HEK293T (cell line): Measurements from ENCODE around the gene MEF2A.

Experiments
- CTCF ChIA-PET: fragments of 350-600 bp; formaldehyde crosslinking; extraction: SDS; loops from one replicate; lab custom pipeline; 2021; ENCODE audit warnings: antibody characterized with exemption, inconsistent platforms; lab: Yijun Ruan, JAX
- POLR2A ChIA-PET: fragments of 350-600 bp; formaldehyde crosslinking; extraction: SDS; loops from one replicate; lab custom pipeline; 2020; ENCODE audit warnings: antibody characterized with exemption, inconsistent platforms; lab: Yijun Ruan, JAX
- DNase-seq: peaks from one replicate; pipeline ENCODE4 v3.0.0; 2012; ENCODE audit warnings: mixed read lengths; ENCODE audit errors: extremely low spot score
- ARNT ChIP-seq: fragments of 450-650 bp; IDR thresholded peaks from 2 replicates; pipeline ENCODE4 v1.6.1; 2017; ENCODE audit warnings: mild to moderate bottlenecking
- BHLHE40 ChIP-seq: fragments of 450-650 bp; IDR thresholded peaks from 2 replicates; pipeline ENCODE4 v1.6.1; 2016; ENCODE audit warnings: mild to moderate bottlenecking, moderate library complexity, borderline replicate concordance
- CTBP1 ChIP-seq: fragments of 450-650 bp; IDR thresholded peaks from 2 replicates; pipeline ENCODE4 v1.6.1; 2016; ENCODE audit warnings: borderline replicate concordance
- ELF4 ChIP-seq: fragments of 450-650 bp; IDR thresholded peaks from 2 replicates; pipeline ENCODE4 v1.6.1; 2017; ENCODE audit warnings: antibody characterized with exemption
- FOXA1 ChIP-seq: fragments of 450-650 bp; IDR thresholded peaks from 2 replicates; pipeline ENCODE4 v1.6.1; 2016; ENCODE audit warnings: mild to moderate bottlenecking
- FOXK2 ChIP-seq: fragments of 450-650 bp; IDR thresholded peaks from 2 replicates; pipeline ENCODE4 v1.6.1; 2016; ENCODE audit warnings: mild to moderate bottlenecking
- FOXM1 ChIP-seq: fragments of 450-650 bp; IDR thresholded peaks from 2 replicates; pipeline ENCODE4 v1.6.1; 2017; ENCODE audit warnings: mild to moderate bottlenecking, borderline replicate concordance
- HDGF ChIP-seq: fragments of 450-650 bp; IDR thresholded peaks from 2 replicates; pipeline ENCODE4 v1.6.1; 2017; ENCODE audit warnings: antibody characterized with exemption, borderline replicate concordance
- L3MBTL2 ChIP-seq: fragments of 450-650 bp; conservative IDR thresholded peaks from 2 replicates; pipeline ENCODE4 v1.6.1; 2016; ENCODE audit warnings: mild to moderate bottlenecking
- LEF1 ChIP-seq: fragments of 450-650 bp; IDR thresholded peaks from 2 replicates; pipeline ENCODE4 v1.6.1; 2017; ENCODE audit warnings: mild to moderate bottlenecking, borderline replicate concordance
- NFRKB ChIP-seq: fragments of 450-650 bp; IDR thresholded peaks from 2 replicates; pipeline ENCODE4 v1.6.1; 2016; ENCODE audit warnings: mild to moderate bottlenecking, moderate library complexity
- SP1 ChIP-seq: fragments of 450-650 bp; IDR thresholded peaks from 2 replicates; pipeline ENCODE4 v1.6.1; 2017
- SUZ12 ChIP-seq: fragments of 450-650 bp; IDR thresholded peaks from 2 replicates; pipeline ENCODE4 v1.6.1; 2016; ENCODE audit warnings: mild to moderate bottlenecking
- TARDBP ChIP-seq: fragments of 450-650 bp; IDR thresholded peaks from 2 replicates; pipeline ENCODE4 v1.6.1; 2016
- ZNF384 ChIP-seq: fragments of 450-650 bp; IDR thresholded peaks from 2 replicates; pipeline ENCODE4 v1.6.1; 2016
- TF ChIP-seq, protein P1 (sequence below): fragments of 450-650 bp; IDR thresholded peaks from 2 replicates; pipeline ENCODE4 v1.6.1; 2016

MEF2A gene

DNA sequence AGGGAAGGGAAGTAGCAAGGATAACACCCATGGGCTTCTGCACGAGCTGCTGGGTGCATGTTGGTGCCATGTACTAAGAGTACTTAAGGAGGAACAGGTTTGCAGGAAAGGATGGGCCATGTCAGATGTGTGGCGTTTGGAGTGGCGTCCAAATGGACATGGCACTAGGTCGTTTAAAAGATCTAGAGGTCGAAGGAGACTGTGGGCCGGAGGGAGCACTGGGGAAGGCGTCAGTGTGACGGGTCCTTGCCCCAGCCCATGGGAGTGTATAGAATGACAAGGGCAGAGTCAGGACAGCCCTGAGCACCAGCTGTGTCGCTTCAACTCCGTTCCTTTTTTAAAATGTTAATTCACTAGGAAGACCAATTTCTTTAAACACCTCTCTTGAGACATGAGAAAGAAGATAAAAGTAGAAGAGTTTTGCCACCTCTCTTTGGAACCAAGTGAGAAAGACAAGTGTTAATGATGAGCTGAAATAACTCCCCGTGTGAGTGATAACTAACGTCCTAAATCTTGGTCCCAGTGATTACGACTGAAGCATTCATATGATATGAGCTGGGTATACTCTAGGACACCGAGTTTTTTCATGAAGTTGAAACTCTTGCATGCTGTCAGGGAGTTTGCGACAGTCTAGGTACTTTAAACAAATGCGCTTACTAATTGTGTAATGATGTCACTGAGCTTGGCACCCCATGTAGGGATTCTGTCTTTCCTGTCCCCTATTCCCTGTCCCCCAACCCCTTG, 143.6 kb downstream of the MEF2A start:
- no peak for DNase-seq
- TF ChIP-seq ZNF384 (no peak), HDGF (no peak), SUZ12 (no peak), ARNT (no peak), FOXA1 (no peak), BHLHE40 (no peak), NFRKB (no peak), ELF4 (no peak), L3MBTL2 (no peak), TARDBP (no peak), FOXK2 (no peak), FOXM1 (no peak), SP1 (no peak), CTBP1 (no peak), LEF1 (no peak)
- ChIA-PET CTCF (no interaction called here), POLR2A (interaction anchor here (0.7 to 2.9 kb wide), 2 partner anchors 23 to 24 kb away, joined by 4 to 8 read pairs; partner anchors contain the start of gene LYSMD4)

DNA sequence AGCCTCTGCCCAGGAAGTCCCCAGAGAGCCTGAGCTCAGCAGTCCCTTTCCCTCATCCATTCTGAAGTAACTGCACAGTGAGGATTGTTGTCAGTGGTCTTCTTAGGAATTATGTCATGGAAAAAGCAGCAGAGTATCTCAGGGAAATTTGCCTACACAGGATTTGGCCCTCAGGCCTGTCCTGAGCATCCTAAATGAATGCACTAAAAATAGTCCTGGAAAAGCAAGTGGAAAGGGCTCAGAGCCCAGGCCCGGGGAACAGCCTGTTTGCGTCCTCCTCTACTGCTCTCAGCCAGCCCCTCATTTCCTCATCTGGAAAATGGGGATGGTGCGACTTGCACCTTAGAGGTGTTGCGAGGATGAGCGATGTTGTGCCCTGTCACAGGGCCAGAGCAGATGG, 145.8 kb downstream of the MEF2A start:
- no peak for DNase-seq
- TF ChIP-seq LEF1 (no peak), SUZ12 (no peak), ELF4 (no peak), TARDBP (no peak), BHLHE40 (no peak), FOXM1 (no peak), L3MBTL2 (no peak)
- CTCF ChIA-PET = no interaction called here
- POLR2A ChIA-PET = no interaction called here

DNA sequence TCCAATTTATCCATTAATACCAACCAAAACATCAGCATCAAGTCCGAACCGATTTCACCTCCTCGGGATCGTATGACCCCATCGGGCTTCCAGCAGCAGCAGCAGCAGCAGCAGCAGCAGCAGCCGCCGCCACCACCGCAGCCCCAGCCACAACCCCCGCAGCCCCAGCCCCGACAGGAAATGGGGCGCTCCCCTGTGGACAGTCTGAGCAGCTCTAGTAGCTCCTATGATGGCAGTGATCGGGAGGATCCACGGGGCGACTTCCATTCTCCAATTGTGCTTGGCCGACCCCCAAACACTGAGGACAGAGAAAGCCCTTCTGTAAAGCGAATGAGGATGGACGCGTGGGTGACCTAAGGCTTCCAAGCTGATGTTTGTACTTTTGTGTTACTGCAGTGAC, 146.6 kb downstream of the MEF2A start:
- no peak for DNase-seq
- POLR2A ChIA-PET = no interaction called here
- TF ChIP-seq LEF1 (no peak), BHLHE40 (no peak), FOXK2 (no peak), TARDBP (no peak), SUZ12 (no peak), NFRKB (no peak), FOXA1 (no peak), CTBP1 (no peak), ARNT (no peak)
- TF ChIP-seq, protein P1, sequence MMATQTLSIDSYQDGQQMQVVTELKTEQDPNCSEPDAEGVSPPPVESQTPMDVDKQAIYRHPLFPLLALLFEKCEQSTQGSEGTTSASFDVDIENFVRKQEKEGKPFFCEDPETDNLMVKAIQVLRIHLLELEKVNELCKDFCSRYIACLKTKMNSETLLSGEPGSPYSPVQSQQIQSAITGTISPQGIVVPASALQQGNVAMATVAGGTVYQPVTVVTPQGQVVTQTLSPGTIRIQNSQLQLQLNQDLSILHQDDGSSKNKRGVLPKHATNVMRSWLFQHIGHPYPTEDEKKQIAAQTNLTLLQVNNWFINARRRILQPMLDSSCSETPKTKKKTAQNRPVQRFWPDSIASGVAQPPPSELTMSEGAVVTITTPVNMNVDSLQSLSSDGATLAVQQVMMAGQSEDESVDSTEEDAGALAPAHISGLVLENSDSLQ = no peak
- CTCF ChIA-PET = interaction anchor here (2.8 kb wide), 1 partner anchor 8 kb away, joined by 15 read pairs; no protein-coding TSS in a partner anchor

DNA sequence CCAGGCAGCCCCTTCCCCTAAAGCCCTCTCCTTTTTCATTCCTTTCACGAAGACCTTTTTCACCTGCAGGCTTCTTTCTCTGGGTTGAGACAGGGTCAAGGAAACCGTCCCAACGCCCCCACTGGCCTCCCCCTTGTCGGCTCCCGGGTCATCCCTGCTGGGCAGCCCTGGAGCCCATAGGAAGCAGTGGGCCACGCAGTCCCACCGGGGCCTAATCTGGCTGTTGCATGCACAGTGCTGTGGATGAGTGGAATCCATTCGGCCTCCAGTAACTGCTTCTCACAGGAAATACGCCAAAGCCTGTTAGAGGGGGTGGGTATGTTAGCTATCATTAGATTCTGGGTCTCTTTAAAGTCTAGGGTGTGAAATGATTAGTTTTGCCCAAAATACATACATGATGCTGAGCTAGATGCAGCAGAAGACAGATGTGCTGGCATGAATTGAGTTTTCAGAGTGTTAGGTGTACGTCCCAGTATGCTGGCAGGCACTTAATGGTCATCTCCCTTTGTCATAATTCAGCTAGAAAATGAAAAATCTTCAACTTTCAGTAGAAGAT, 150.8 kb downstream of the MEF2A start:
- POLR2A ChIA-PET = no interaction called here
- CTCF ChIA-PET = interaction anchor here (0.7 to 4.5 kb wide), 3 partner anchors 12 to 616 kb away, joined by 3 to 20 read pairs (median 4); no protein-coding TSS in a partner anchor
- TF ChIP-seq FOXA1 = no peak
- TF ChIP-seq LEF1 = no peak
- no peak for DNase-seq

DNA sequence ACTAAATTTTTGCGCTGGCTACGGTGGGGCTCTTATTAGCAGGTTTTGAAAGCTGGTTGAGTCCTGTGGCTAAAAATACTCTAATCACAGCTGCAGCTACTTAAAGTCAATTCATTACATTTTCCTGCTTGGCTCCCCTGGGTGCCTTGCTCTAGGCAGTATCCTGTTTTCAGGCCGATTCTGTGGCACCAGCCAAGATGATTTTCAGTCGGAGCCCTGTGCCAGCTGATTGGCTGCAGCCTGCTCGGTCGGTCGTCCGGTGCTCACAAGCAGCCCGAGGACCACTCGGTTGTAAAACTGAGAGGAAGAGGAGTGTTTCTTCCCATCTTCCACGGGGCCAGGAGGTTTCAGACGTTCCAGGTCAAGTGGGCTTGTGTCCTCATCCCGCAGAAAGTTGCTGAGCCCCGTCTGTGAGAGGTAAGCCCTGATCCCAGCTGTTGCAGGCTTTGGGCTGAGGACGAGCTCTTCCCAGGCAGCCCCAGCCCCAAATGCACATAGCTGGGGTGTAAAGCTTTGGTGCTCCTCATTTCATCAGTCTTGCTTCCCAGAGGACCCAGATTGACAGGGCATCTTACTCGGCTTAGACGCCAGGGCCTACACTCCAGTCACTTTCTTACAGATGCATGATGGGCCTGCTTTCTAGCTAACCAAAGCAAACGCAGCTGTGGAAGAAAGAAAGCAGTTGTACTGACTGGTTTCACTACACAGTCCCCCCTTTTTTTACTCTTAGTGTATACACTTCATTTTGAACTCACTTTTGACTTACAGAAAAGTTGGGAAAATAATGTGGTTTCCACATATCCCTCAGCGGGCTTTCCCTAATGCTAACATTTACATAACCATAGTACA, 151.6 kb downstream of the MEF2A start:
- no peak for TF ChIP-seq LEF1
- TF ChIP-seq ZNF384 = no peak
- TF ChIP-seq FOXM1 = no peak
- no peak for TF ChIP-seq ARNT
- no peak for TF ChIP-seq SUZ12
- TF ChIP-seq L3MBTL2 = no peak
- no peak for TF ChIP-seq FOXK2
- TF ChIP-seq FOXA1 = no peak
- no peak for TF ChIP-seq BHLHE40
- TF ChIP-seq NFRKB = no peak
- POLR2A ChIA-PET = no interaction called here
- no peak for DNase-seq
- CTCF ChIA-PET = interaction anchor here (0.7 to 4.5 kb wide), 3 partner anchors 12 to 617 kb away, joined by 3 to 20 read pairs (median 4); no protein-coding TSS in a partner anchor

DNA sequence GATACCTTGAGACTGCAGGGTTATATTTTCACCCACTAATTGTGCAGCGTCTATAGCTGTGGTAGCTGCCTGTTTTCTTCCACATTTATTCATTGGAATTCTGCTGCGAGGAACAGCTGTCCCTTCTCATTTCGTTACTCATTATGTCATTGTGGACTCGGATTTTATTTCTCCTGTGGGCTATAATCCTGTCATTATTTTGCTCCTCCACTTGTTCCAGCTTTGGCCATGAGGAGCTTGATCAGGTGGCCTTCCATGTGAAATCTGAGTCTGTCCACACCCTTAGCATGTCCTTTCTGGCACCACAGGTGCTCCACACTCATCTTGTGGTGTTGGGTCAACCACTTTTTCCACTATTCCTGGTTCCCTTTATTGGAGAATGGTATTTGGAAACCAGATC, 152.6 kb downstream of the MEF2A start:
- TF ChIP-seq ZNF384 (no peak), L3MBTL2 (no peak), NFRKB (no peak), FOXK2 (no peak), ARNT (no peak), CTBP1 (no peak), ELF4 (no peak), TARDBP (no peak), SUZ12 (no peak), HDGF (no peak), FOXM1 (no peak), LEF1 (no peak)
- TF ChIP-seq, protein P1 = no peak
- ChIA-PET CTCF (interaction anchor here (4.5 kb wide), 1 partner anchor 14 kb away, joined by 20 read pairs; no protein-coding TSS in a partner anchor), POLR2A (interaction anchor here (1.6 kb wide), 1 partner anchor 15 kb away, joined by 5 read pairs; the partner anchor contains the start of gene LYSMD4)
- DNase-seq = no peak
